Type B pancreatic cell (in vitro differentiated cells): ENCODE measurements around the gene AKAP8L. TPM values are rescaled to one million over a fixed set of nuclear protein-coding genes. Genes with fewer than 3 reads are reported as not detected.

Source experiments
- DNase-seq: peaks from one replicate; pipeline ENCODE4 v3.0.0; 2021; ENCODE audit warnings: mixed read lengths; ENCODE audit not compliant: unreplicated experiment; ENCODE audit errors: extremely low spot score
- H3K27ac Mint-ChIP-seq: 2 replicates; pipeline ENCODE4 v1.8.0; 2021; ENCODE audit warnings: mild to moderate bottlenecking, mixed read lengths
- H3K27me3 Mint-ChIP-seq: 2 replicates; pipeline ENCODE4 v1.8.0; 2021; ENCODE audit warnings: mixed read lengths
- H3K36me3 Mint-ChIP-seq: 2 replicates; pipeline ENCODE4 v1.8.0; 2021; ENCODE audit warnings: mixed read lengths
- H3K4me1 Mint-ChIP-seq: one replicate; pipeline ENCODE4 v1.8.0; 2021; ENCODE audit warnings: mixed read lengths; ENCODE audit not compliant: unreplicated experiment
- H3K4me3 Mint-ChIP-seq: 2 replicates; pipeline ENCODE4 v1.8.0; 2021; ENCODE audit warnings: mild to moderate bottlenecking, mixed read lengths
- H3K9me3 Mint-ChIP-seq: 2 replicates; pipeline ENCODE4 v1.8.0; 2021; ENCODE audit warnings: mixed read lengths
- CTCF ChIP-seq: fragments of 200-600 bp; sonication (generic); conservative IDR thresholded peaks from 2 replicates; pipeline ENCODE4 v1.5.0; 2021; ENCODE audit warnings: antibody characterized with exemption, mild to moderate bottlenecking
- total RNA-seq: library from RNA; stranded (reverse); gene quantifications from 2 replicates; pipeline ENCODE4 v1.2.1, GENCODE V29; 2021; ENCODE audit warnings: low replicate concordance

Gene AKAP8L
- total RNA-seq, 1 donor from 2014 or later: 166 TPM

- Mint-ChIP-seq H3K9me3 (no peaks in the 10 kb centered on the region), H3K27ac (no peak overlapping the region), H3K4me1 (peaks cover 12% of the 10 kb centered on the region), H3K4me3 (no peak overlapping the region), H3K27me3 (no peaks in the 10 kb centered on the region), H3K36me3 (peaks cover 14% of the 10 kb centered on the region)
- no peak for TF ChIP-seq CTCF
- no peak for DNase-seq
Observed at GRCh38 chr19:15427991-15428471, 9.2 kb upstream of the AKAP8L start.

GRCh38 chr19:15427350-15427700 is 8.5 kb upstream of the AKAP8L start:
- no peak for DNase-seq
- Mint-ChIP-seq H3K36me3 (peaks cover 17% of the 10 kb centered on the region), H3K4me3 (no peak overlapping the region), H3K27ac (no peak overlapping the region), H3K9me3 (no peaks in the 10 kb centered on the region), H3K4me1 (peaks cover 12% of the 10 kb centered on the region), H3K27me3 (no peaks in the 10 kb centered on the region)
- no peak for TF ChIP-seq CTCF

GRCh38 chr19:15426485-15427349 is 7.9 kb upstream of the AKAP8L start:
- DNase-seq: no peak
- peaks cover 17% of the 10 kb centered on the region for H3K36me3 Mint-ChIP-seq
- H3K4me1 Mint-ChIP-seq: peaks cover 11% of the 10 kb centered on the region
- H3K4me3 Mint-ChIP-seq: no peak overlapping the region
- TF ChIP-seq CTCF: no peak
- no peaks in the 10 kb centered on the region for H3K27me3 Mint-ChIP-seq
- no peak overlapping the region for H3K27ac Mint-ChIP-seq
- no peaks in the 10 kb centered on the region for H3K9me3 Mint-ChIP-seq

GRCh38 chr19:15425321-15425950 is 6.6 kb upstream of the AKAP8L start:
- H3K27me3 Mint-ChIP-seq: no peaks in the 10 kb centered on the region

GRCh38 chr19:15424692-15425272 is 6.0 kb upstream of the AKAP8L start:
- no peak overlapping the region for H3K4me3 Mint-ChIP-seq
- no peaks in the 10 kb centered on the region for H3K27me3 Mint-ChIP-seq
- DNase-seq: no peak
- H3K4me1 Mint-ChIP-seq: no peaks in the 10 kb centered on the region
- TF ChIP-seq CTCF: no peak
- no peak overlapping the region for H3K27ac Mint-ChIP-seq
- H3K36me3 Mint-ChIP-seq: peaks cover 17% of the 10 kb centered on the region
- H3K9me3 Mint-ChIP-seq: no peaks in the 10 kb centered on the region

More at GRCh38 chr19:15425321-15425950, 6.6 kb upstream of the AKAP8L start:
- peaks cover 17% of the 10 kb centered on the region for H3K36me3 Mint-ChIP-seq
- H3K4me1 Mint-ChIP-seq: peaks cover 3% of the 10 kb centered on the region
- H3K9me3 Mint-ChIP-seq: no peaks in the 10 kb centered on the region
- H3K27ac Mint-ChIP-seq: no peak overlapping the region
- no peak for TF ChIP-seq CTCF
- no peak overlapping the region for H3K4me3 Mint-ChIP-seq
- no peak for DNase-seq
